Pulmonary artery endothelial cell (primary cell): ENCODE measurements around the gene SAE1. TPM values are rescaled to one million over a fixed set of nuclear protein-coding genes. Genes with fewer than 3 reads are reported as not detected.

Experiments
- total RNA-seq: library from RNA; depleted of rRNA; stranded (reverse); fragments of >200 nt; gene quantifications from 2 replicates; pipeline ENCODE4 v1.2.3, GENCODE V29; 2014

Gene SAE1
- total RNA-seq, 1 donor from 2014 or later = 210 TPM

Other genes with a start within 250 kb of the SAE1 start
- gene NPAS1, start 111.0 kb upstream of the SAE1 start, total RNA-seq = 0.20 TPM in 1 of 2 replicates, not detected in the other
- 22.6 and 33.4 TPM in 2 replicates for gene TMEM160, start 82.2 kb upstream of the SAE1 start, total RNA-seq
- 12.7 and 16.0 TPM in 2 replicates for gene ZC3H4, start 17.1 kb upstream of the SAE1 start, total RNA-seq
- gene BBC3, start 100.4 kb downstream of the SAE1 start, total RNA-seq = 17.1 and 24.2 TPM in 2 replicates
- gene CCDC9, start 125.7 kb downstream of the SAE1 start, total RNA-seq = 4.0 and 6.9 TPM in 2 replicates
- 0.73 and 1.3 TPM in 2 replicates for gene INAFM1, start 144.1 kb downstream of the SAE1 start, total RNA-seq
- not detected in 2 replicates for gene C5AR1, start 179.0 kb downstream of the SAE1 start, total RNA-seq
- gene C5AR2, start 201.3 kb downstream of the SAE1 start, total RNA-seq = 0.07 TPM in 1 of 2 replicates, not detected in the other
- 7.1 and 12.7 TPM in 2 replicates for gene DHX34, start 218.5 kb downstream of the SAE1 start, total RNA-seq